NCI-H748 (cell line): Measurements from ENCODE around the gene CDR2.
"Not testable (repeated sequence)": the region's sequence is repeated elsewhere in the genome, so short reads cannot be mapped to it uniquely, and the experiment has no call there.

ENCODE experiments used
- DNase-seq: peaks from one replicate; lab custom pipeline; 2025; ENCODE audit not compliant: unreplicated experiment; lab: John Stamatoyannopoulos, UW

Gene CDR2

GRCh38 chr16:22374311-22375116 lies at the start of gene CDR2:
CDR2 (minus strand) TSS chr16:22374619; CDS start chr16:22374309, 310 bp downstream.
- DNase-seq = peak; percentile 95

DNA sequence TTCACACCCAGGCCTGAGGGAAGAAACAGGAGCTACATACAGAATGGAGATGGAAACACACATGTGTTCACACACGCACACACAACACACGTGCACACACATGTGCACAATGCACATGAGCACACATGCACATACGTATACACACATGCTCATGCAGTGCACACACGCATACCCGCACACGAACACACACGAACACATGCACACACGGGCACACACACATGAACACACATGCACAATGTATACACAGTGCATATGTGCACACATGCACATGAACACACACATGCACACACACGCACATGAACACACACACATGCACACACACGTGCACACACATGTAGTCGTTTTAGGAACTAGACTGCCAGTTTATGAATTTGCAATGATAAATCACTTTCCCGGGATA lies 49.3 kb upstream of the CDR2 start:
- DNase-seq = no peak

- no peak for DNase-seq
Measured at GRCh38 chr16:22421136-22421535, 46.7 kb upstream of the CDR2 start.

- no peak for DNase-seq
Measured at GRCh38 chr16:22420606-22421135, 46.3 kb upstream of the CDR2 start.

GRCh38 chr16:22419908-22420307 lies 45.5 kb upstream of the CDR2 start:
- no peak for DNase-seq

GRCh38 chr16:22418826-22419225 lies 44.4 kb upstream of the CDR2 start:
- no peak for DNase-seq

- DNase-seq = not testable (repeated sequence)
Measured at GRCh38 chr16:22417798-22418197, 43.4 kb upstream of the CDR2 start.

- DNase-seq = no peak
Measured at GRCh38 chr16:22417019-22417418, 42.6 kb upstream of the CDR2 start.

DNA sequence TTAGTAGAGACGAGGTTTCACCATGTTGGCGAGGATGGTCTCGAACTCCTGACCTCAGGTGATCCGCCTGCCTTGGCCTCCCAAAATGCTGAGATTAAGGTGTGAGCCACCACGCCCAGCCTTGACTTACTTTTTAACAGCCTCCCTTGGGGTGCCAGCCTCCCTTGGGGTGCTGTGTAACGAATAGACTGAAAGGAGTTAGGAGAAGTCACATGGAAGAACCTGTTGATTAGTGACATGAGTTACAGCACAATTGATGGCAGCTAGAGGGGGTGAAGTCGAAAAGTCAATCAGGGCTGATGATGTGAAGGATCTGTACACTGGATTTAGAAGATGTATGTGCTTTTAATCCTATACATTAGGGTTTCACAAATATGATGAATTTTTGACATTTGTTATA lies 39.4 kb upstream of the CDR2 start:
- no peak for DNase-seq

- no peak for DNase-seq
Measured at GRCh38 chr16:22407486-22407885, 33.1 kb upstream of the CDR2 start.

DNA sequence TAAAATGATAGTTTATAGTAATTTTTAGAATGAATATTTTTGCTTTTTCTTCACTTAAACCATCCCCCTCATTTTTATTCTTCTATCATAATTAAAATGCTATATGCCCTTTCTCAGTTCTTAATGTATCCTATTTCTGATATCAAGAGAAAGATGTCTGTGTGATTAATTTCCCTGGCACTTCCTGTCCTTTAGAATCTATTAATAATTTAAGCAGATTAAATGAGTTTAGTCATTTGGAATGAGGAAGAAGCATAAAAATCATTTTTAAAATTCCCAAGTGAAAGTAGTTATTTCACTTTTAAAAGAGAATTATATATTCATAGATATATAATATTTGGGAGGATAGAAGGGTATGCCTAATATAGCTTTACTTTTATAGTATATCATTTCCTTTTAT lies 27.8 kb upstream of the CDR2 start:
- DNase-seq = no peak

DNA sequence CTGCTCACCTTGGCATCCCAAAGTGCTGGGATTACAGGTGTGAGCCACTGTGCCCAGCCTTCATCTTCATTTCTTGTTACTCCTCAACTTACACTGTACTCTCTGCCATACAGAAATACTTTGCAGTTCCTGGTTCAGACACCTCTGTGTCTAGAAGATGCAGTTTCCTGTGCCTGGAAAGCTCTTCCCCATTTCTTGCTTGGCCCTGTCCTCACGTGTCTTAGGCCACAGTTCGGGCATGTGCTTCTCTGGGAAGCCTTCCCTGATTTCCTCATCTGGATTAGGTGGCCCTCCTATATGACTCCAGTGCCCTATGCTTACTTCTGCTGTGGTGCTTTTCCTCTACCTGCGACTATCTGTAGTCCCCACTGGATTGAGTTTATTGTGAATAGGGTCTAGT lies 26.5 kb upstream of the CDR2 start:
- DNase-seq = no peak

GRCh38 chr16:22397931-22398330 lies 23.5 kb upstream of the CDR2 start:
- DNase-seq = no peak

DNA sequence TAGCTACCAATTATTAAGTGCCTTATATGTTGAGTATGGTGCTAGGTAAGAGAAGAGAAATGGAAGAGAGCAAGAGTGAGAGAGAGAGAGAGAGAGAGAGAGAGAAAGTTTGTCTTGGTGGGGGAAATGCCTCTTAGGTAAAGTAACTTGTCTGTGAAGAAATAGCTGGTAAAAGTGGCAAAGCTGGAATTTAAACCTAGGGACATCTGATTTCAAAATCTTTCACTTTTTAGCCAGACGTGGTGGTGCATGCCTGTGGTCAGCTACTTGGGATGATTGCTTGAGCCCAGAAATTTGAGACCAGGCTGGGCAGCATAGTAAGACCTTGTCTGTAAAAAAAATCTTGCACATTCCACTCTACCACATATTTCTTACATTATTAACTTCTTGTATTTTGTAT lies 23.0 kb upstream of the CDR2 start:
- DNase-seq = no peak

DNA sequence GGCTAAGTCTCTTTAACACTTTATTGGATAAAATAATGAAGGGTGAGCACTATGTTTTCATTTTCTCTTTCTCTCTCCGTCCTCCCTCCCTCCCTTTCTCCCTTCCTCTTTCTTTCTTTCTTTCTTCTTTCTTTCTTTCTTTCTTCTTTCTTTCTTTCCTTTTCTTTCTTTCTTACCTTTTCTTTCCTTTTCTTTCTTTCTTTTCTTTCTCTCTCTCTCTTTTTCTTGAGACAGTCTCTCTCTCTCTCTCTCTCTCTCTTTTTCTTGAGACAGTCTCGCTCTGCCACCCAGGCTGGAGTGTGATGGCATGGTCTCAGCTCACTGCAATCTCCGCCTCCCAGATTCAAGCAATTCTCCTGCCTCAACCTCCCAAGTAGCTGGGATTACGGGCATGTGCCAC lies 21.5 kb upstream of the CDR2 start:
- DNase-seq = no peak

DNA sequence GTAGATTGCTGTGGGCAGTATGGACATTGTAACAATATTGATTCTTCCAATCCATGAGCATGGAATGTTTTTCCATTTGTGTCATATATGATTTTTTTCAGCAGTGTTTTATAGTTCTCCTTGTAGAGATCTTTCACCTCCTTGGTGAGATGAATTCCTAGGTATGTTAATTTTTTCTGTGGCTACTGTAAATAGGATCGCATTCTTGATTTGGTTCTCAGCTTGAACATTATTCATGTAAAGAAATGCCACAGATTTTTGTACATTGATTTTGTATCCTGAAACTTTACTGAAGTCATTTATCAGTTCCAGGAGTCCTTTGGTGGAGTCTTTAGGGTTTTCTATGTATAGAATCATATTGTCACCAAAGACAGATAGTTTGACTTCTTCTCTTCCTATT lies 19.7 kb upstream of the CDR2 start:
- no peak for DNase-seq

DNA sequence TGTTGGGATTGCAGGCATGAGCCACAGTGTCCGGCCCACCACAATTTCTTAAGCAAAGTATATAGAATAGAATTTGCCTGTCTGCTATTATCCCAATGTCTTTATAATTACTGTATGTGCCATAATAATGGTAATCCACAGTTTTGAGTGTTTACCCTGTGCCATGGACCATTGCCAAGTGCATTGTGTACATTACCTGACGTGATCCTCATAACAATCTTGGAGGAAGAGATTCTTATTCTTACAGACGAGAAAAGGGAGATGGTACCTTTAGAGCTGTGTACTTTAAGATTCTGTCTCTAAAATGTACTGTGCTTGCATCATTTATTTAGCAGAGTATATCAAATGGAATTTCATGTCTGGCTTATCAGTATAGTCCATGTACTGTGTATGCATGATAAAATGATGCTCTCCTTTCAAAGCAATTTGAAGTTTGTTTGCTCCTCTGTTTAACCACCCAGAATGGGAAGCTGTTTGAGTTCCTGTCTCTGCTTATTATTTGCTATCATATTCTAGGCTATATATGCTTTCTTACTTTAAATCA lies 13.8 kb upstream of the CDR2 start:
- peak; percentile 59 for DNase-seq

DNA sequence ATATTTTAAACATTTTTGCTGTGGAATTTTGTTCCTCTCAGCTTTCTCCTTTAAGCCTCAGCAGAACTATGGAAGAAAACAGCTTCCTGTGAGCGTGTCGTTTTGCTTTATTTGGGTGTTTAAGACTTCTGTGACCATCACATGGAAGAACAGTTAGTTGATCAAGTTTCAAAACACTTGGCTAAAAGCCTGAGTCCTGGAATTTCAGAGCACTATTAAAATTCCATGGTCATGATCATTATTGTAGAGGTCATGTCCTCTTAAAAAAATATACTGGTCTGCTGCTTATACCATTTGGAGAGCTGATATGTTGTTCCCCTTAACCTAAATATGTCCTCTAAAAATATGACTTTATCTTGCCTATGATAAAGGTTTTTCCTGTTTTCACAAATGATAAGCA lies 12.6 kb upstream of the CDR2 start:
- no peak for DNase-seq

DNA sequence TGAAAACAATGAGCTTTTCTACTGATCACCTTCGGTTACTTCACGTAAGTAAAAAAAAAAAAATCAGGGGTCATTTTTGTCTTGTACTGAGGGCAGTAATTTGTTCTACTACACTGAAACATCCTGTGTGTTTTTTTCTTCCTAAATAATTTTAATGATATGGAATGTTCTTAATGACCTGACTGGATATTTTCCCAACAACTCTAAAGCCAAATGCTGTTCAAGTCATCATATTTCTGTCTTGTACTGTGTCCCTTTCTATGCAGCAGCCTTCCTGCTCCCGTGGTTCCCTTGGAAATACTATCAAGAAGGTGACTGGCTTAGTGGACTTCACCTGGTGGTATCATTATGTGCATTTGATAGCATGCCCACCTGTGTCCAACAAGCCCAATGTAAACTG lies 10.8 kb upstream of the CDR2 start:
- no peak for DNase-seq

GRCh38 chr16:22383827-22384226 lies 9.4 kb upstream of the CDR2 start:
- no peak for DNase-seq

DNA sequence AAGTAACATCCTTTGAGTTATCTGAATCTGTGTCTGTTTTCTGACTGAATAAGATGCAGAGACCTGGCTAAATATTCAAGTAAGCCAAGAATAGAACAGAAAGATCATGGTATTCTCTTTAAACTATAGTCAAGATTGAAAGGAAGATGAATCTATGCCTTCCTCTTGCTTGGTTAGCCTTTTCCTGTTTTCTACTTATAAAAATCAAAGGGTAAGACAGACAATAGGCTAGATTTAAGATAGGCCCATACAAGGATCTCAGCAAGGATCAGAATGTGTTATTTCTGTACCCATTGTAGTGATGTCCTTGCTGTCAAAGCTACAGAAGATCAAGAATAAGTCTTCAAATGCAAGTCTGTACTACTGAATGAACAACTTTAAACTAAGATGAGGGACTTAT lies 7.0 kb upstream of the CDR2 start:
- DNase-seq = no peak

DNA sequence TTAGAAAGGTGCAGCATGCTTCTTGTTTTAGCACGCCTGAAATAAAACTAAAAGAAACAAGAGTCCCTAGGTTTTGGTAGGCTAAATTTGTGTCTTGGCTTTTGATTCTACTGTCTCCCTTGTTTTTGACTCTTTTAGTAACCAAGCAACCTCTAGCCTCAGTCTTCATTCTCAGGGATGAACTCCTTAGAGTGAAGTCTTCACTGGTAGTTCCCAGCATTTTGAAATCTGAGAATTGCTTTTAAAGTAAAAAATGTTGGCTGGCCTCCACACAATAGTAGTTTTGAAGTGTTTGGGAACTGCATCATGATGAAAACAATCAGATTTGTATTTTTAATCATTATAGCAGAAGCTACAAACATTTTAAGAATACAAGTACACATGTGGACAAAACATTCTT lies 6.1 kb upstream of the CDR2 start:
- no peak for DNase-seq

- DNase-seq = no peak
Measured at GRCh38 chr16:22379656-22380055, 5.2 kb upstream of the CDR2 start.
